Trophoblast cell (in vitro differentiated cells and primary cell): ENCODE measurements around the gene XYLT1.

ENCODE experiments used
- DNase-seq, 2 donors: peaks; one replicate each; pipeline ENCODE4 v3.0.0-alpha.2; 2016
- H2AFZ ChIP-seq: 2 replicates; pipeline ENCODE4 v1.6.1; 2013; ENCODE audit warnings: low read length, moderate library complexity, mild to moderate bottlenecking; ENCODE audit not compliant: insufficient read depth, poor library complexity
- H2AK5ac ChIP-seq: 2 replicates; pipeline ENCODE4 v1.6.1; 2013; ENCODE audit warnings: mild to moderate bottlenecking, low read length
- H2BK120ac ChIP-seq: 2 replicates; pipeline ENCODE4 v1.6.1; 2013; ENCODE audit warnings: low read length, mild to moderate bottlenecking, moderate library complexity; ENCODE audit not compliant: insufficient read depth, poor library complexity
- H2BK12ac ChIP-seq: 2 replicates; pipeline ENCODE4 v1.6.1; 2013; ENCODE audit warnings: mild to moderate bottlenecking, low read length, moderate library complexity
- H2BK5ac ChIP-seq: 2 replicates; pipeline ENCODE4 v1.6.1; 2013; ENCODE audit warnings: low read length, low read depth, moderate library complexity, mild to moderate bottlenecking; ENCODE audit not compliant: poor library complexity
- H3K14ac ChIP-seq: 2 replicates; pipeline ENCODE4 v1.6.1; 2013; ENCODE audit warnings: mild to moderate bottlenecking, low read length
- H3K18ac ChIP-seq: 2 replicates; pipeline ENCODE4 v1.6.1; 2013; ENCODE audit warnings: mild to moderate bottlenecking, low read length
- H3K23ac ChIP-seq: 2 replicates; pipeline ENCODE4 v1.6.1; 2013; ENCODE audit warnings: low read length
- H3K27ac ChIP-seq: 2 replicates; pipeline ENCODE4 v1.5.1; 2013; ENCODE audit warnings: low read depth, mild to moderate bottlenecking, inconsistent platforms, low read length, moderate library complexity
- H3K27me3 ChIP-seq: 2 replicates; pipeline ENCODE4 v1.6.1; 2013; ENCODE audit warnings: inconsistent platforms, mild to moderate bottlenecking, low read length, moderate library complexity; ENCODE audit not compliant: insufficient read depth
- H3K36me3 ChIP-seq, 2 experiments: 1 replicate in 1 of 2; 2 replicates in 1 of 2; pipeline ENCODE4 v1.6.1; 2013; ENCODE audit warnings: low read length in 2 of 2, mild to moderate bottlenecking in 2 of 2, moderate library complexity in 1 of 2; ENCODE audit not compliant: insufficient read depth in 2 of 2, control insufficient read depth in 1 of 2
- H3K4ac ChIP-seq: 2 replicates; pipeline ENCODE4 v1.6.1; 2013; ENCODE audit warnings: low read depth, mild to moderate bottlenecking, low read length, moderate library complexity
- H3K4me1 ChIP-seq, 2 experiments: 1 replicate in 1 of 2; 2 replicates in 1 of 2; pipeline ENCODE4 v1.6.1; 2013; ENCODE audit warnings: low read length in 2 of 2, mild to moderate bottlenecking in 2 of 2, moderate library complexity in 1 of 2; ENCODE audit not compliant: insufficient read depth in 2 of 2, control insufficient read depth in 1 of 2
- H3K4me2 ChIP-seq: 2 replicates; pipeline ENCODE4 v1.6.1; 2013; ENCODE audit warnings: inconsistent platforms, mild to moderate bottlenecking, low read length, moderate library complexity
- H3K4me3 ChIP-seq: 2 replicates; pipeline ENCODE4 v1.5.1; 2013; ENCODE audit warnings: mild to moderate bottlenecking, low read depth, low read length, inconsistent platforms
- H3K79me1 ChIP-seq: one replicate; pipeline ENCODE4 v1.6.1; 2013; ENCODE audit warnings: low read length
- H3K79me2 ChIP-seq: 2 replicates; pipeline ENCODE4 v1.6.1; 2013; ENCODE audit warnings: low read length, mild to moderate bottlenecking; ENCODE audit not compliant: control insufficient read depth, insufficient read depth, poor library complexity
- H3K9ac ChIP-seq: 2 replicates; pipeline ENCODE4 v1.6.1; 2013; ENCODE audit warnings: mild to moderate bottlenecking, low read length
- H3K9me3 ChIP-seq: 2 replicates; pipeline ENCODE4 v1.6.1; 2013; ENCODE audit warnings: low read depth, mild to moderate bottlenecking, control low read depth, inconsistent platforms, low read length; ENCODE audit not compliant: insufficient read depth
- H4K12ac ChIP-seq: 2 replicates; pipeline ENCODE4 v1.6.1; 2013; ENCODE audit warnings: low read depth, mild to moderate bottlenecking, low read length, moderate library complexity
- H4K8ac ChIP-seq: 2 replicates; pipeline ENCODE4 v1.6.1; 2013; ENCODE audit warnings: low read depth, mild to moderate bottlenecking, low read length, moderate library complexity
- H4K91ac ChIP-seq: one replicate; pipeline ENCODE4 v1.6.1; 2013; ENCODE audit warnings: low read depth, mild to moderate bottlenecking, low read length, moderate library complexity
- WGBS: extraction: QIAGEN DNeasy Blood & Tissue Kit; methylation state at CpG from one replicate; pipeline ENCODE4 v1.1.7; 2013; ENCODE audit warnings: missing lambda C conversion rate; ENCODE audit not compliant: insufficient read length, insufficient coverage; ENCODE audit errors: extremely low coverage; 5-methylcytosine and 5-hydroxymethylcytosine counted together

The XYLT1 gene

GRCh38 chr16:17346621-17347569, 123.9 kb downstream of the XYLT1 start:
- no peak overlapping the region for H3K14ac ChIP-seq
- no peak overlapping the region for H3K18ac ChIP-seq
- H3K23ac ChIP-seq: no peak overlapping the region
- no peak overlapping the region for H4K12ac ChIP-seq
- no peak overlapping the region for H2AK5ac ChIP-seq
- H4K8ac ChIP-seq: no peak overlapping the region
- H3K4me1 ChIP-seq: peaks cover 0 to 2% of the 10 kb centered on the region in 2 experiments
- no peaks in the 10 kb centered on the region for H3K79me1 ChIP-seq
- no peak overlapping the region for H3K4me3 ChIP-seq
- WGBS: no CpG with 5 or more reads among the region's 12 CpGs
- DNase-seq: no peak
- H3K4me2 ChIP-seq: no peak overlapping the region
- no peak overlapping the region for H2BK5ac ChIP-seq
- H3K27me3 ChIP-seq: no peaks in the 10 kb centered on the region
- no peak overlapping the region for H3K9ac ChIP-seq
- no peak overlapping the region for H3K27ac ChIP-seq
- H3K4ac ChIP-seq: no peak overlapping the region
- no peaks in the 10 kb centered on the region for H3K36me3 ChIP-seq
- H3K9me3 ChIP-seq: peaks cover 2% of the 10 kb centered on the region
- no peak overlapping the region for H2BK120ac ChIP-seq
- no peak overlapping the region for H4K91ac ChIP-seq
- no peaks in the 10 kb centered on the region for H3K79me2 ChIP-seq
- no peak overlapping the region for H2BK12ac ChIP-seq
- no peak overlapping the region for H2AFZ ChIP-seq

GRCh38 chr16:17345043-17345442, 125.7 kb downstream of the XYLT1 start:
- Histone ChIP-seq H3K23ac (no peak overlapping the region), H3K36me3 (no peaks in the 10 kb centered on the region), H2BK120ac (no peak overlapping the region), H3K4me1 (peaks cover 0 to 2% of the 10 kb centered on the region in 2 experiments), H3K9me3 (peaks cover 2% of the 10 kb centered on the region), H3K4me2 (no peak overlapping the region), H3K18ac (no peak overlapping the region), H3K79me1 (no peaks in the 10 kb centered on the region), H2BK5ac (no peak overlapping the region), H2AK5ac (no peak overlapping the region), H2AFZ (no peak overlapping the region), H4K8ac (no peak overlapping the region), H3K4ac (no peak overlapping the region), H3K79me2 (no peaks in the 10 kb centered on the region), H3K9ac (no peak overlapping the region), H3K4me3 (no peak overlapping the region), H4K91ac (no peak overlapping the region), H2BK12ac (no peak overlapping the region), H4K12ac (no peak overlapping the region), H3K14ac (no peak overlapping the region), H3K27ac (no peak overlapping the region), H3K27me3 (no peaks in the 10 kb centered on the region)
- WGBS: no CpG with 5 or more reads among the region's 5 CpGs
- DNase-seq: peak in 1 of 2 donors; percentile 38

- no peak overlapping the region for H3K4me2 ChIP-seq
- no peaks in the 10 kb centered on the region for H3K79me2 ChIP-seq
- peak in 1 of 2 donors; percentile 38 for DNase-seq
- no peak overlapping the region for H3K27ac ChIP-seq
- no peak overlapping the region for H2BK120ac ChIP-seq
- no peak overlapping the region for H4K91ac ChIP-seq
- H2BK12ac ChIP-seq: no peak overlapping the region
- H2AFZ ChIP-seq: no peak overlapping the region
- H3K4me1 ChIP-seq: peaks cover 0 to 2% of the 10 kb centered on the region in 2 experiments
- no peak overlapping the region for H3K18ac ChIP-seq
- no peak overlapping the region for H3K4ac ChIP-seq
- H4K8ac ChIP-seq: no peak overlapping the region
- H3K27me3 ChIP-seq: no peaks in the 10 kb centered on the region
- H3K14ac ChIP-seq: no peak overlapping the region
- no peak overlapping the region for H2BK5ac ChIP-seq
- H3K23ac ChIP-seq: no peak overlapping the region
- no peaks in the 10 kb centered on the region for H3K79me1 ChIP-seq
- no peaks in the 10 kb centered on the region for H3K36me3 ChIP-seq
- no peak overlapping the region for H3K4me3 ChIP-seq
- H3K9ac ChIP-seq: no peak overlapping the region
- WGBS: no CpG with 5 or more reads among the region's 8 CpGs
- H3K9me3 ChIP-seq: peaks cover 2% of the 10 kb centered on the region
- H2AK5ac ChIP-seq: no peak overlapping the region
- H4K12ac ChIP-seq: no peak overlapping the region
Observed at GRCh38 chr16:17343728-17344127, 127.0 kb downstream of the XYLT1 start.

GRCh38 chr16:17343028-17343427, 127.7 kb downstream of the XYLT1 start:
- Histone ChIP-seq H4K12ac (no peak overlapping the region), H2BK12ac (no peak overlapping the region), H2BK120ac (no peak overlapping the region), H3K27me3 (no peaks in the 10 kb centered on the region), H2AK5ac (no peak overlapping the region), H2AFZ (no peak overlapping the region), H3K4me2 (no peak overlapping the region), H3K23ac (no peak overlapping the region), H3K4me1 (peaks cover 0 to 2% of the 10 kb centered on the region in 2 experiments), H3K18ac (no peak overlapping the region), H3K79me2 (no peaks in the 10 kb centered on the region), H2BK5ac (no peak overlapping the region), H3K36me3 (no peaks in the 10 kb centered on the region), H3K9ac (no peak overlapping the region), H3K79me1 (no peaks in the 10 kb centered on the region), H4K8ac (no peak overlapping the region), H3K9me3 (no peaks in the 10 kb centered on the region), H3K4ac (no peak overlapping the region), H4K91ac (no peak overlapping the region), H3K14ac (no peak overlapping the region), H3K4me3 (no peak overlapping the region), H3K27ac (no peak overlapping the region)
- DNase-seq: no peak
- WGBS: no CpG with 5 or more reads among the region's 10 CpGs
